GM15510 (cell line): Measurements from ENCODE around the gene RLN3.

ENCODE experiments used
- POLR2A ChIP-seq: IDR thresholded peaks from 3 replicates; pipeline ENCODE4 v1.6.1; 2011; ENCODE audit warnings: borderline replicate concordance; ENCODE audit not compliant: insufficient read length; ENCODE audit errors: extremely low read depth

The RLN3 gene

GRCh38 chr19:14031719-14032480 is 4.0 kb downstream of the RLN3 start, which contains the start of gene IL27RA:
TSS of gene IL27RA (plus strand) at chr19:14031762. CDS start at chr19:14031873, 111 bp downstream.
- peak; percentile 58 for TF ChIP-seq POLR2A

GRCh38 chr19:14033946-14034345 is 6.0 kb downstream of the RLN3 start:
- TF ChIP-seq POLR2A: no peak

- no peak for TF ChIP-seq POLR2A
These were observed 7.8 kb downstream of the RLN3 start for GRCh38 chr19:14035706-14036105.

GRCh38 chr19:14039181-14039580 is 11.2 kb downstream of the RLN3 start:
- TF ChIP-seq POLR2A: no peak

GRCh38 chr19:14048443-14049153 is 20.6 kb downstream of the RLN3 start:
- TF ChIP-seq POLR2A: no peak

GRCh38 chr19:14050512-14050911 is 22.6 kb downstream of the RLN3 start:
- no peak for TF ChIP-seq POLR2A

GRCh38 chr19:14051980-14052379 is 24.0 kb downstream of the RLN3 start:
- TF ChIP-seq POLR2A: no peak

GRCh38 chr19:14052470-14052869 is 24.5 kb downstream of the RLN3 start:
- no peak for TF ChIP-seq POLR2A

GRCh38 chr19:14053032-14053431 is 25.1 kb downstream of the RLN3 start:
- no peak for TF ChIP-seq POLR2A

GRCh38 chr19:14053500-14053899 is 25.6 kb downstream of the RLN3 start:
- TF ChIP-seq POLR2A: no peak

- no peak for TF ChIP-seq POLR2A
These were observed 26.2 kb downstream of the RLN3 start for GRCh38 chr19:14054099-14054498.

- no peak for TF ChIP-seq POLR2A
These were observed 26.8 kb downstream of the RLN3 start for GRCh38 chr19:14054721-14055120.

GRCh38 chr19:14055396-14055795 is 27.4 kb downstream of the RLN3 start:
- no peak for TF ChIP-seq POLR2A

GRCh38 chr19:14056069-14056666 is 28.2 kb downstream of the RLN3 start:
- TF ChIP-seq POLR2A: no peak

GRCh38 chr19:14056741-14057356 is 28.9 kb downstream of the RLN3 start:
- TF ChIP-seq POLR2A: no peak

- TF ChIP-seq POLR2A: no peak
These were observed 30.5 kb downstream of the RLN3 start for GRCh38 chr19:14058182-14059092.
